ENCODE results near the gene MINK1. TPM values are rescaled to one million over a fixed set of nuclear protein-coding genes. Genes with fewer than 3 reads are reported as not detected.

MINK1 gene
- total and polyA plus RNA-seq, 2 of the 8 experiments (the other 6 are each of a cell fraction or from before 2014, with no cell fraction given), result 26.9 to 77.7 TPM

DNA sequence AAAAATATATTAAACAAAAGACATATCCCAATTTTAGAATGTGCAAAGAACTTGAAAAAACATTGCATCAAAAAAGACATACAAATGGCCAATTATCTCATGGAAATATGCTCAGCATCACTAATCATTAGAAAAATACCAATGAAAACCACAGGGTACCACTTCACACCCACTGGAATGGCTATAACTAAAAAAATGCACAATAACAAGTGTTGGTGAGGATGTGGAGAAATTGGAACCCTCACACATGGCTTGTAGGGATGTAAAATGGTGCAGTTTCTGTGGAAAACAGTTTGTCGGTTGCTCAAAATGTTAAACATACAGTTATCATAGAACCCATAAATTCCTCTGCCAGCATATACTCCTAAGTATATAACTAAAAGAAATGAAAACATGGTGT lies 38.0 kb upstream of the MINK1 start:
- no peak overlapping the region for H3K9ac ChIP-seq (replicated peaks in 1 of 4; ENCODE audit: extremely low read depth in 1 of 4, low read depth in 3 of 4, low read length in 3 of 4)
- H2BK12ac ChIP-seq (ENCODE audit: low read depth, low read length), result no peak overlapping the region
- peaks cover 0 to 9% (median 4%) of the 10 kb centered on the region in 4 experiments; a peak in 6 of 7 replicates for H3K27me3 ChIP-seq (replicated peaks in 1 of 4; ENCODE audit: control insufficient read depth in 3 of 4, extremely low read depth in 1 of 4, insufficient read depth in 3 of 4, low read length in 3 of 4)
- DNase-seq (ENCODE audit: low read depth in 1 of 2, low spot score in 2 of 2), result no peak
- H3K4me1 ChIP-seq (replicated peaks in 1 of 4; ENCODE audit: control insufficient read depth in 3 of 4, insufficient read depth in 4 of 4, low read length in 3 of 4), result peaks cover 0 to 3% (median 2%) of the 10 kb centered on the region in 4 experiments; a peak in 5 of 7 replicates
- no peak overlapping the region for H4K8ac ChIP-seq (ENCODE audit: extremely low read depth, insufficient read depth, low read length)
- CTCF ChIA-PET (ENCODE audit: partially characterized antibody), result interaction anchor here (0.5 kb wide), 1 partner anchor 124 kb away, joined by 3 read pairs; no protein-coding TSS in a partner anchor
- H2BK5ac ChIP-seq (ENCODE audit: low read depth, low read length), result no peak overlapping the region
- peaks cover 0 to 19% of the 10 kb centered on the region in 2 experiments; a peak in 2 of 4 replicates for H3K79me2 ChIP-seq (ENCODE audit: control insufficient read depth in 1 of 2, insufficient read depth in 2 of 2, low read length in 2 of 2)
- POLR2A ChIA-PET (ENCODE audit: partially characterized antibody), result no interaction called here
- H2AFZ ChIP-seq (ENCODE audit: low read length), result no peak overlapping the region
- 94% methylated on average over 1 of the region's 1 CpG; no CpG with 5 or more reads in 1 of the 2 experiments for WGBS, 2 experiments (ENCODE audit: extremely low coverage in 1 of 2, insufficient coverage in 1 of 2, insufficient read length in 1 of 2, insufficient replicate concordance in 2 of 2, low coverage in 1 of 2, low lambda C conversion rate in 2 of 2, missing lambda C conversion rate in 1 of 2)
- no peaks in the 10 kb centered on the region for H3K9me3 ChIP-seq (ENCODE audit: insufficient read depth in 2 of 2, low read depth in 1 of 2, low read length in 1 of 2)
- H3K4me3 ChIP-seq (ENCODE audit: extremely low read depth in 1 of 4, insufficient read depth in 2 of 4, low read depth in 3 of 4, low read length in 4 of 4), result no peak overlapping the region
- no peak overlapping the region for H3K56ac ChIP-seq (replicated peaks; ENCODE audit: insufficient read length, low read depth, low read length)
- no peak overlapping the region for H3K4ac ChIP-seq (replicated peaks; ENCODE audit: insufficient read length, low read depth, low read length)
- no peak overlapping the region for H2AK5ac ChIP-seq (ENCODE audit: low read depth, low read length)
- H2BK120ac ChIP-seq (replicated peaks; ENCODE audit: low read depth, low read length), result no peak overlapping the region
- H2BK15ac ChIP-seq (ENCODE audit: low read length), result no peak overlapping the region
- peaks cover 10% of the 10 kb centered on the region for H3K23me2 ChIP-seq (ENCODE audit: low read depth, low read length)
- FAIRE-seq, result no peak
- no peak overlapping the region for H4K91ac ChIP-seq (replicated peaks; ENCODE audit: insufficient read length, low read length)
- H3K36me3 ChIP-seq (ENCODE audit: control insufficient read depth in 2 of 4, insufficient read depth in 4 of 4, low read length in 3 of 4), result peaks cover 0 to 20% (median 12%) of the 10 kb centered on the region in 4 experiments; a peak in 7 of 8 replicates
- H3K4me2 ChIP-seq (ENCODE audit: insufficient read depth in 1 of 2, low read depth in 2 of 2, low read length in 2 of 2), result no peak overlapping the region
- H2BK20ac ChIP-seq (ENCODE audit: low read length), result no peak overlapping the region
- no peak overlapping the region for H3K14ac ChIP-seq (ENCODE audit: insufficient read length)
- H3K27ac ChIP-seq (ENCODE audit: low read depth, low read length), result no peak overlapping the region
- peaks cover 0 to 4% of the 10 kb centered on the region in 2 experiments for H4K20me1 ChIP-seq (replicated peaks in 1 of 2; ENCODE audit: control insufficient read depth in 1 of 2, insufficient read depth in 2 of 2, low read length in 2 of 2)
- H4K5ac ChIP-seq (ENCODE audit: insufficient read length, low read depth, low read length), result no peak overlapping the region
- no peak overlapping the region for H3K18ac ChIP-seq (ENCODE audit: extremely low read depth, low read length)
- no peak overlapping the region for H3K23ac ChIP-seq (ENCODE audit: insufficient read length)
- peaks cover 7% of the 10 kb centered on the region for H3K79me1 ChIP-seq (ENCODE audit: low read depth, low read length)
- no peak for TF ChIP-seq POLR2A (IDR thresholded peaks at IDR 0.05; ENCODE audit: control extremely low read depth in 1 of 2, low read depth in 2 of 2, low read length in 2 of 2)
- no peak for TF ChIP-seq SRF (IDR thresholded peaks at IDR 0.05; ENCODE audit: low read depth, low read length)
- no peak for TF ChIP-seq NRF1 (IDR thresholded peaks at IDR 0.05; ENCODE audit: low read depth, low read length)
- no peak for TF ChIP-seq RAD21 (IDR thresholded peaks at IDR 0.05 in 1 of 2, conservative IDR thresholded peaks at IDR 0.05 in 1 of 2; ENCODE audit: low read depth in 2 of 2, low read length in 2 of 2)
- no peak for TF ChIP-seq YY1 (IDR thresholded peaks at IDR 0.05; ENCODE audit: low read depth, low read length)
- TF ChIP-seq, protein P1, sequence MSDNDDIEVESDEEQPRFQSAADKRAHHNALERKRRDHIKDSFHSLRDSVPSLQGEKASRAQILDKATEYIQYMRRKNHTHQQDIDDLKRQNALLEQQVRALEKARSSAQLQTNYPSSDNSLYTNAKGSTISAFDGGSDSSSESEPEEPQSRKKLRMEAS (IDR thresholded peaks at IDR 0.05), result no peak
- no peak for TF ChIP-seq TBP (IDR thresholded peaks at IDR 0.05; ENCODE audit: low read depth, low read length)
- TF ChIP-seq, protein P2, sequence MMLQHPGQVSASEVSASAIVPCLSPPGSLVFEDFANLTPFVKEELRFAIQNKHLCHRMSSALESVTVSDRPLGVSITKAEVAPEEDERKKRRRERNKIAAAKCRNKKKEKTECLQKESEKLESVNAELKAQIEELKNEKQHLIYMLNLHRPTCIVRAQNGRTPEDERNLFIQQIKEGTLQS (IDR thresholded peaks at IDR 0.05; ENCODE audit: insufficient read depth, low read depth, low read length), result no peak
- TF ChIP-seq TEAD4 (IDR thresholded peaks at IDR 0.05; ENCODE audit: low read depth, low read length), result no peak
- TF ChIP-seq TAF1 (IDR thresholded peaks at IDR 0.05; ENCODE audit: low read depth, low read length), result no peak
- no peak for TF ChIP-seq NANOG (IDR thresholded peaks at IDR 0.05; ENCODE audit: insufficient read depth, low read depth, low read length, poor library complexity, severe bottlenecking)
- no peak for TF ChIP-seq POLR2AphosphoS5 (IDR thresholded peaks at IDR 0.05; ENCODE audit: low read depth, low read length)
- TF ChIP-seq EP300 (IDR thresholded peaks at IDR 0.05; ENCODE audit: borderline replicate concordance in 1 of 2, low read depth in 2 of 2, low read length in 2 of 2), result no peak
